Adrenal gland (tissue), 5 donors: ENCODE results near the gene BMP15.

Experiments
- POLR2A ChIP-seq, 2 donors: fragments of 450-650 bp; IDR thresholded peaks; one replicate each; pipeline ENCODE4 v1.6.1; 2017; ENCODE audit warnings: antibody characterized with exemption in 2 of 2, mild to moderate bottlenecking in 2 of 2, moderate library complexity in 1 of 2
- TF ChIP-seq, protein P1 (sequence below), 6 experiments: fragments of 450-650 bp in 4 of 6; fragments of 200-600 bp in 2 of 6; sonication (generic) in 1 of 6; IDR thresholded peaks; 1 replicate in 5 of 6; 2 replicates in 1 of 6; pipeline versions ENCODE4 v1.5.1 to v1.8.0; 2016 to 2021; ENCODE audit warnings: antibody characterized with exemption in 6 of 6, mild to moderate bottlenecking in 2 of 6, moderate library complexity in 1 of 6
- donor health status: DM: no; HTN: no; CAD: no.

DNA sequence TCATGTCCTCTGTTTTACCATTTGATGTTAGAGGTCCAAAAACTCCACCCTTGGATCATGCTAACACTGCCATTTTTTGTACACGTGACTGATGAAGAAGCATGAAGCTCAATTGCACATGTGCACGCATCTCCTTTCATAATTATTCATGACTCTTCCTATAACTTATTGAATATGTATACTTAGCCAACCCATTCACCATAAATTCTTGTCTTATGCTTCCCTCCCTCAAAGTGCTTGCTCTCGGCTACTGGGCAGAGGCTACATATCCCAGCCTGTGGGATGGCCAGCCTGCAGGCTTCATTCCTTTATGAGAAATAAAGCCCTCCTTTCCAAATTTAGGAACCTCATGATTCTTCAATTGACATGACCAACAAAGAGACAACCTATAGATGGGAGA is 17.5 kb upstream of the BMP15 start:
- TF ChIP-seq POLR2A (IDR thresholded peaks at IDR 0.05), result no peak
- TF ChIP-seq, protein P1, sequence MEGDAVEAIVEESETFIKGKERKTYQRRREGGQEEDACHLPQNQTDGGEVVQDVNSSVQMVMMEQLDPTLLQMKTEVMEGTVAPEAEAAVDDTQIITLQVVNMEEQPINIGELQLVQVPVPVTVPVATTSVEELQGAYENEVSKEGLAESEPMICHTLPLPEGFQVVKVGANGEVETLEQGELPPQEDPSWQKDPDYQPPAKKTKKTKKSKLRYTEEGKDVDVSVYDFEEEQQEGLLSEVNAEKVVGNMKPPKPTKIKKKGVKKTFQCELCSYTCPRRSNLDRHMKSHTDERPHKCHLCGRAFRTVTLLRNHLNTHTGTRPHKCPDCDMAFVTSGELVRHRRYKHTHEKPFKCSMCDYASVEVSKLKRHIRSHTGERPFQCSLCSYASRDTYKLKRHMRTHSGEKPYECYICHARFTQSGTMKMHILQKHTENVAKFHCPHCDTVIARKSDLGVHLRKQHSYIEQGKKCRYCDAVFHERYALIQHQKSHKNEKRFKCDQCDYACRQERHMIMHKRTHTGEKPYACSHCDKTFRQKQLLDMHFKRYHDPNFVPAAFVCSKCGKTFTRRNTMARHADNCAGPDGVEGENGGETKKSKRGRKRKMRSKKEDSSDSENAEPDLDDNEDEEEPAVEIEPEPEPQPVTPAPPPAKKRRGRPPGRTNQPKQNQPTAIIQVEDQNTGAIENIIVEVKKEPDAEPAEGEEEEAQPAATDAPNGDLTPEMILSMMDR (IDR thresholded peaks at IDR 0.05), result no peak
